OCI-LY1 (cell line): ENCODE data around the gene DRC1.

Experiments used
- EZH2 ChIP-seq: fragments of 200-600 bp; sonication (generic), shearing (Covaris generic); IDR thresholded peaks from 2 replicates; pipeline ENCODE4 v1.8.0; 2017; ENCODE audit warnings: borderline replicate concordance, mixed run types, mild to moderate bottlenecking, antibody characterized with exemption, low read length, moderate library complexity, mixed read lengths
- TF ChIP-seq, protein P1 (sequence below): fragments of 200-600 bp; sonication (generic), shearing (Covaris generic); IDR thresholded peaks from 2 replicates; pipeline ENCODE4 v1.5.1; 2017; ENCODE audit warnings: mild to moderate bottlenecking, antibody characterized with exemption, low read length, moderate library complexity, mixed read lengths

DNA sequence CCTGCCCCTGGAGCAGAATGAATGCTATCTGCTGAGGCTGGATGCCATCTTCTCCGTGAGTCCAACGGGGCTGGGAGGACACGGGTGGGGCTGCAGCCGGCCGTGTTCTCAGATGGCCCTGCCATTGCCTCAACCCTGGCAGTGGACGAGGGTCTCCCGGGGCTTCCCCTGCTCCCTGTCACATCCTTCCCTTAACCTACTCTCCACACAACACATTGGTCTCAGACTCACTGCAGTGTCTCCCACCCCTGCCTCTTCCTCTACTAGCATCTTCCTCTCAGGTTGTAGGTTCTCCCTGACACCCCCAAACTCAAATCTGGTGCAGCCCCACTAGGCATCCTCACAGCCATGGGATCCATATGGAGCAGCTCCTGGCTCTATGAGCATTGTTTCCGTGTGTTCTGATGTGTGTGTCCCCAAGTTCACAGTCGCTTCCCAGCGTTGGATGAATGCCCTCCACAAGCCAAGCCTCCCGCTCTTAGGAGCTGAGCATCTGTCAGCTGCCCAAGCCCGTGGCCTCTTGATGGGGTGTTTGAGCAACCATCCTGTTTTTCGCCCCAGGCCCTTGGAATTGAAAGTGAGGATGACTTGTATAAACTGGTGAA, 48.4 kb downstream of the DRC1 start:
- TF ChIP-seq, protein P1, sequence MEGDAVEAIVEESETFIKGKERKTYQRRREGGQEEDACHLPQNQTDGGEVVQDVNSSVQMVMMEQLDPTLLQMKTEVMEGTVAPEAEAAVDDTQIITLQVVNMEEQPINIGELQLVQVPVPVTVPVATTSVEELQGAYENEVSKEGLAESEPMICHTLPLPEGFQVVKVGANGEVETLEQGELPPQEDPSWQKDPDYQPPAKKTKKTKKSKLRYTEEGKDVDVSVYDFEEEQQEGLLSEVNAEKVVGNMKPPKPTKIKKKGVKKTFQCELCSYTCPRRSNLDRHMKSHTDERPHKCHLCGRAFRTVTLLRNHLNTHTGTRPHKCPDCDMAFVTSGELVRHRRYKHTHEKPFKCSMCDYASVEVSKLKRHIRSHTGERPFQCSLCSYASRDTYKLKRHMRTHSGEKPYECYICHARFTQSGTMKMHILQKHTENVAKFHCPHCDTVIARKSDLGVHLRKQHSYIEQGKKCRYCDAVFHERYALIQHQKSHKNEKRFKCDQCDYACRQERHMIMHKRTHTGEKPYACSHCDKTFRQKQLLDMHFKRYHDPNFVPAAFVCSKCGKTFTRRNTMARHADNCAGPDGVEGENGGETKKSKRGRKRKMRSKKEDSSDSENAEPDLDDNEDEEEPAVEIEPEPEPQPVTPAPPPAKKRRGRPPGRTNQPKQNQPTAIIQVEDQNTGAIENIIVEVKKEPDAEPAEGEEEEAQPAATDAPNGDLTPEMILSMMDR, result no peak
- no peak for TF ChIP-seq EZH2
